Astrocyte of the cerebellum (primary cell): ENCODE results near the gene TRPV4.
"Not testable (repeated sequence)": the region's sequence is repeated elsewhere in the genome, so short reads cannot be mapped to it uniquely, and the experiment has no call there.

ENCODE experiments used
- DNase-seq: peaks from one replicate; pipeline ENCODE4 v3.0.0-alpha.2; 2011; ENCODE audit warnings: low read depth
- H3K4me3 ChIP-seq: 2 replicates; pipeline ENCODE4 v1.5.1; 2011; ENCODE audit warnings: mild to moderate bottlenecking, low read depth, low read length, moderate library complexity
- CTCF ChIP-seq: IDR thresholded peaks from 2 replicates; pipeline ENCODE4 v1.5.1; 2012; ENCODE audit warnings: low read length, low read depth, moderate library complexity, mild to moderate bottlenecking; ENCODE audit errors: missing control alignments
- in situ Hi-C: cut with HindIII; loops from 2 replicates; pipeline ENCODE4 v1.10.0; 2017; ENCODE audit warnings: low sequenced_read_pairs

The TRPV4 gene

DNA sequence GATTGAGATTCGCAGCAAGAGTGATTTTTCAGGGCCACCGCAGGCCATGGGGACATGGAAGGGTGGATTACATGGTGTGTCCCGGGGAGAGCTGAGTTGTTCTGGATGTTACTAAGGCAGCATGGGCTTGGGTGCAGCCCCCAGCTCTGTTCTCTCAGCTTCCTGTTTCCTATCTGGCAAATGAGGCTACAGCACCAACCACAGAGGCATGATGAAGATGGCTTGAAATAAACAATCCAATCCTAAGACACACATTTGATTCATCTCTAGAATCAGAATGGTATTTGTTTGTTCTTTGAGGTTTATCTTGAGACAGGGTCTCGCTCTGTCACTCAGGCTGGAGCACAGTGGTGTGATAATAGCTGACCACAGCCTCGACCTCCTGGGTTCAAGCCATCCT lies 25.6 kb upstream of the TRPV4 start:
- TF ChIP-seq CTCF = no peak

DNA sequence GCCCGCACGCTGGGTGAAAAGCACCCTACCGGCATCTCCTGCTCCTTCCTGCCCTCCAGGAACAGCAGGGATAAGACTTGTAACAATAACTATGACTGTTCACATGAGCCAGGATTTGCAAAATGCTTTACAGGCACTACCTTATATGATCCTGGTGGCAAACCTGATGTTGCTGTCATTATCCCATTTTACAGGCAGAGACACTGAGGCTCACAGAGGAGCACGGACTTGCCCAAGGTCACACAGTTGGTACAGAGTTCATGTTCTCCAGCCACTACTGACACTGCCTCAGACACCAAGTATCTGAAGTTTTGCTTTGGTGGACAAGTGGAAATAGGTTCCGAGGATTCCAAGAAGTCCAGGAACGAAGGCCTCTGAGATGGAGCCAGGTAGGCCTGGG lies 24.5 kb upstream of the TRPV4 start:
- DNase-seq = no peak
- no peak overlapping the region for H3K4me3 ChIP-seq
- TF ChIP-seq CTCF = no peak
- in situ Hi-C loops = no loop called here

More for the DNA sequence above, 25.6 kb upstream of the TRPV4 start:
- no peak overlapping the region for H3K4me3 ChIP-seq
- DNase-seq = no peak
- in situ Hi-C loops = no loop called here

GRCh38 chr12:109855377-109855776 lies 22.2 kb upstream of the TRPV4 start:
- H3K4me3 ChIP-seq = no peak overlapping the region
- no peak for TF ChIP-seq CTCF
- in situ Hi-C loops = no loop called here
- no peak for DNase-seq

GRCh38 chr12:109850518-109850917 lies 17.3 kb upstream of the TRPV4 start:
- H3K4me3 ChIP-seq, DNase-seq, in situ Hi-C loops: not testable (repeated sequence)

GRCh38 chr12:109847142-109847735 lies 14.0 kb upstream of the TRPV4 start:
- no peak for DNase-seq
- no peak overlapping the region for H3K4me3 ChIP-seq
- no peak for TF ChIP-seq CTCF
- in situ Hi-C loops = no loop called here

DNA sequence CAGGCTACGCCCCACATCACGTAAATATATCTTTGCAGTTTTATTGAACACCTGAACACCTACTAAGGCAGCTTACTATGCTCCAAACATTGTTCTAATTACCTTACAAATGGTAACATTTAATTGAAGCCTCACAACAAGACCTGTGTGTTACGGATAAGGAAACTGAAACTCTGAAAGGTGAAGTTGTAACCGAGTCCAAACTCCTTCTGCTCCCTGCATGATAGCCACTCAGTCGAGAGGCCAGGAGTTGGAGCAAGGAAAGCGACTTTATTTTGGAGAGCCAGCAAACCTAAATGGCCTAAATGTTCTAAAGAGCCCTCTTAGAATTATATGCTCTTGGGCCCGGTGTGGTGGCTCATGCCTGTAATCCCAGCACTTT lies 12.6 kb upstream of the TRPV4 start:
- DNase-seq = no peak
- in situ Hi-C loops = no loop called here
- TF ChIP-seq CTCF = no peak
- H3K4me3 ChIP-seq = no peak overlapping the region

DNA sequence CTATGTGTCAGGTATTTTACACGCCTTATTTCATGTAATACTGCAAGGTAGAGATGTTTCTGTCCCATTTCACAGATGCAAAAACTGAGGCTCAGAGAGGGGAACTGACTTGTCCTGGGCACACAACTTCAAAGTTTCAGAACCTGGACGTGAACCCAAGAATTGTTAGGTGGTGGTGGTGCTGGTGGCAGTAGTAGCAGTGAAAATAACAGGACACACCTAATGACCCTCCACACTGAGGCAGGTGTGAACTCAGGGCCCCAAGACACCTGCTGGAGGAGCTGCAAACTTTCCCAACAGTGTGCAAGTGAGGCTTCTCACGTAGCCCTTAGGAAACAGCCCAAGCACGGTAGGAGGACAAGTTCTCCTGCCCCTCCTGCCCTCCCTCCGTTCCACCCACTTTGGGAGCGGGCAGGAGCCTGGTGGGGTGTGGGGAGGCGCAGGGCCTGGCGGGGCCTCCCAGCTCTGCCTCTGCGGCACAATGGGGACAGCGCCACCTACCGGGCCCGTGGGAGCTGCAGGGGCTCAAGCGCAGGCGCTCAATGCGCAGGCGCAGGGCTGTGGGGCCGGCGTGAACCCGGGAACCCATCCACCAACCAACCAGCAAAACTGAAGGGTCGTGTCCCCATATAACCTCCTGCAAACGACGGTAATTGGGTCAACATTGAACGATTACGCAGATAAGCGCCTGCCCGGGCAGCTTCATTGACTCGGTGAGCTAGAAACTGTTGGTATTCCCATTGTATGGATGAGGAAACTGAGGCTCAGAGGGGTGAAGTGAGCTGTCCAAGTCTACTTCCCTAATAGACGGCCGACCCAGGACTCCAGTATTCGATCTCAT lies 12.0 kb upstream of the TRPV4 start:
- TF ChIP-seq CTCF = peak; percentile 99
- peak; percentile 24 for DNase-seq
- peak overlapping the region; percentile 25 for H3K4me3 ChIP-seq
- in situ Hi-C loops = no loop called here
